Muscle of leg (tissue), 11 donors: Measurements from ENCODE around the gene STK17A. TPM values are rescaled to one million over a fixed set of nuclear protein-coding genes. Genes with fewer than 3 reads are reported as not detected.
"Not testable (repeated sequence)": the region's sequence is repeated elsewhere in the genome, so short reads cannot be mapped to it uniquely, and the experiment has no call there.

Experiments used
- DNase-seq: peaks from one replicate; pipeline ENCODE4 v3.0.0; 2013
- H3K27ac ChIP-seq: one replicate; pipeline ENCODE4 v1.5.1; 2013; ENCODE audit warnings: mild to moderate bottlenecking, low read length, control low read depth
- H3K27me3 ChIP-seq: one replicate; pipeline ENCODE4 v1.6.1; 2013; ENCODE audit warnings: low read length; ENCODE audit not compliant: control insufficient read depth, insufficient read depth
- H3K36me3 ChIP-seq: one replicate; pipeline ENCODE4 v1.6.1; 2013; ENCODE audit warnings: low read length; ENCODE audit not compliant: control insufficient read depth, insufficient read depth
- H3K4me1 ChIP-seq: one replicate; pipeline ENCODE4 v1.6.1; 2013; ENCODE audit warnings: low read length; ENCODE audit not compliant: control insufficient read depth, insufficient read depth
- H3K4me3 ChIP-seq: one replicate; pipeline ENCODE4 v1.5.1; 2013; ENCODE audit warnings: low read length, control low read depth
- H3K9me3 ChIP-seq: replicated peaks from 2 replicates; pipeline ENCODE4 v1.6.1; 2013; ENCODE audit warnings: low read depth, low read length; ENCODE audit not compliant: control insufficient read depth
- WGBS: methylation state at CpG from one replicate; pipeline ENCODE4 v1.1.5; 2013; ENCODE audit warnings: missing lambda C conversion rate; ENCODE audit not compliant: insufficient coverage; 5-methylcytosine and 5-hydroxymethylcytosine counted together
- polyA plus RNA-seq, 8 donors: library from polyadenylated mRNA; unstranded; fragments of 120-200 nt; gene quantifications; one replicate each; pipeline versions ENCODE4 v1.2.1 to v1.2.3, GENCODE V29; 2013; ENCODE audit warnings: inconsistent platforms in 1 of 8, low replicate concordance in 1 of 8; ENCODE audit not compliant: insufficient read length in 8 of 8, insufficient read depth in 1 of 8
- total RNA-seq: library from RNA; stranded (reverse); fragments of 120-200 nt; gene quantifications from one replicate; pipeline ENCODE4 v1.2.4, GENCODE V29; 2013

The STK17A gene
- total and polyA plus RNA-seq, 9 donors = 14.6 to 22.3 (median 17.0) TPM

DNA sequence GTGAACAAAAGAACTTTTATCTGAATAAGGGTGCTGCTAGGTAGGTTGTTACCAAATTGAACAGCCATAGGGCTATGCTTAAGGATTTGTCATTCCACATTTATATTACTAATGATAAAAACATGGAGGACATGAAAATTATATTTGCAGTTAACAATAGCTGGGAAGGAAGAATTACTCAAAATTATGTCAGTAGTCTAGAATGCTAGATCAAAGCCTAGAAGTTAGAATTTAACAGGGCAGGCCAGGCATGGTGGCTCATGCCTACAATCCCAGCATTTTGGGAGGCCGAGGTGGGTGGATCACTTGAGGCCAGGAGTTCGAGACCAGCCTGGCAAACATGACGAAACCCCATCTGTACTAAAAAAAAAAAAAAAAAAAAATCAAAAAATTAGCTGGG lies 9.4 kb downstream of the STK17A start:
- H3K4me1 ChIP-seq = no peaks in the 10 kb centered on the region
- WGBS = no CpG with 5 or more reads among the region's 3 CpGs

DNA sequence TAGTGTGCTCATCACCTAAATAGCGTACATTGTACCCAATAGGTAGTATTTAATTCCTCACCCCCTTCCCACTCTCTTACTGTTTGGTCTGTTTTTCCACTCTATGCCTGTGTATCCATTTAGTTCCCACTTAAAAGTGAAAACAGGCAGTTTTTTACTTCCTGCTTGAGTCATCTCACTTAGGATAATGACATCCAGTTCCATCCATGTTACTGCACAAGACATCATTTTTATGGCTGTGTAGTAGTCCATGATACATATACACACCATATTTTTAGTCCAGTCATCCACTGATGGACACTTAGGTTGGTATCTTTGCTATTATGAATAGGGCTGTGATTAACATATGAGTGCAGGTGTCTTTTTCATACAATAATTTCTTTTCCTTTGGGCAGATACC lies 10.1 kb downstream of the STK17A start:
- whole genome bisulfite sequencing = no CpG with 5 or more reads among the region's 1 CpG
- DNase-seq = no peak

More for the DNA sequence above, 9.4 kb downstream of the STK17A start:
- no peaks in the 10 kb centered on the region for H3K9me3 ChIP-seq
- no peak overlapping the region for H3K27ac ChIP-seq
- DNase-seq = no peak
- H3K4me3 ChIP-seq = no peak overlapping the region
- no peaks in the 10 kb centered on the region for H3K27me3 ChIP-seq
- H3K36me3 ChIP-seq = no peaks in the 10 kb centered on the region

DNA sequence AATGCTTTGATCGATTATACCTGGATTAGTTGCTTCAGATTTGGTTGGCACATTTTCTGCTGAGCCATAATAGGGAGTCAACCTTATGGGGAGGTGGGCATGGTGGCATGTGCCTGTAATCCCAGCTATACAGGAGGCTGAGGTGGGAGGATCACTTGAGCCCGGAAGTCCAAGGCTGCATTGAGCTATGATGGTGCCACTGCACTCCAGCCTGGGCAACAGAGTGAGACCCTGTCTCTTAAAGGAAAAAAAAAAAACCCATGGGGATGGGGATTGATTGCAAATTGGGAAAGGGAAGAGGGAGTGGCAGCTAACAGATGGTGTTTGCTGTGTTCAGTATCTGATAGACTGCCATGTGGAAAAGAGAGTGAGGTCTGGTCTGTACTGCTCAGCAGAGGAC lies 11.1 kb downstream of the STK17A start:
- no peak overlapping the region for H3K27ac ChIP-seq
- no peak for DNase-seq
- WGBS = 100% methylated on average over 1 of the region's 2 CpGs
- H3K4me1 ChIP-seq = no peaks in the 10 kb centered on the region
- no peaks in the 10 kb centered on the region for H3K27me3 ChIP-seq
- H3K36me3 ChIP-seq = no peaks in the 10 kb centered on the region
- no peak overlapping the region for H3K4me3 ChIP-seq
- no peaks in the 10 kb centered on the region for H3K9me3 ChIP-seq

More for the DNA sequence above, 10.1 kb downstream of the STK17A start:
- Histone ChIP-seq H3K4me1 (no peaks in the 10 kb centered on the region), H3K4me3 (no peak overlapping the region), H3K9me3 (no peaks in the 10 kb centered on the region), H3K27ac (no peak overlapping the region), H3K36me3 (no peaks in the 10 kb centered on the region), H3K27me3 (no peaks in the 10 kb centered on the region)

DNA sequence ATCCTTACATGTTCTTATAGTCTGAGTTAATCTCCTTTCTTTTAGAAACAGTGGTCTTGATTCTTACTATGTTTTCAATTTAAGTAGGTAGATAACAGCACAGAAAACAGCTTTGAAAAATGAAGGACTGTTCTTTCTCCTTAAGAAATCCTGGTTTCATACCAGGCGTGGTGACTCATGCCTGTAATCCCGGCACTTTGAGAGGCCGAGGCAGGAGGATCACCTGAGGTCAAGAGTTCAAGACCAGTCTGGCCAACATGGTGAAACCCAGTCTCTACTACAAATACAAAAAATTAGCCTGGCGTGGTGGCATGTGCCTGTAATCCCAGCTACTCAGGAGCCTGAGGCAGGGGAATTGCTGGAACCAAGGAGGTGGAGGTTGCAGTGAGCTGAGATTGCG lies 13.5 kb downstream of the STK17A start:
- WGBS = 43% methylated on average over 3 of the region's 5 CpGs
- H3K4me3 ChIP-seq, H3K27me3 ChIP-seq, DNase-seq, H3K9me3 ChIP-seq, H3K4me1 ChIP-seq, H3K36me3 ChIP-seq, H3K27ac ChIP-seq: not testable (repeated sequence)

DNA sequence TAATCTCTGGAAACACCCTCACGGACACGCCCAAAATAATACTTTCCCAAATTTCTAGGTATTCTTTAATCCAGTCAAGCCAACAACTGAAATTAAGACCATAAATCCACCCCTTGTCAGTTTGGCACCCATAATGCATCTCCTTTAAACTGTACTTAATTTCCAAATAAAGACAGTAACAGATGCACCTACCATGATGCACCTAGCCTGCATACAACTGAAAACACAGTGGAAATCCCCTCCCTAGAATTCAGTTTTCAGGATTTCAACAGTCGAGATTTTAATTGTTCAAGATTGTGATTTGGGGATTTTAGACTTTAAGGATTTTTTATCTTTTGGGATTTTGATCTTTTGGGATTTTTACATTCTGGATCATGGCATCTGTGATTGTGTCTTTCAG lies 17.1 kb downstream of the STK17A start:
- 100% methylated on average over 2 of the region's 3 CpGs for WGBS
- H3K4me1 ChIP-seq = no peaks in the 10 kb centered on the region
- H3K36me3 ChIP-seq = peaks cover 3% of the 10 kb centered on the region
- H3K4me3 ChIP-seq = no peak overlapping the region
- H3K27me3 ChIP-seq = no peaks in the 10 kb centered on the region
- H3K9me3 ChIP-seq = no peaks in the 10 kb centered on the region
- no peak for DNase-seq
- H3K27ac ChIP-seq = no peak overlapping the region

DNA sequence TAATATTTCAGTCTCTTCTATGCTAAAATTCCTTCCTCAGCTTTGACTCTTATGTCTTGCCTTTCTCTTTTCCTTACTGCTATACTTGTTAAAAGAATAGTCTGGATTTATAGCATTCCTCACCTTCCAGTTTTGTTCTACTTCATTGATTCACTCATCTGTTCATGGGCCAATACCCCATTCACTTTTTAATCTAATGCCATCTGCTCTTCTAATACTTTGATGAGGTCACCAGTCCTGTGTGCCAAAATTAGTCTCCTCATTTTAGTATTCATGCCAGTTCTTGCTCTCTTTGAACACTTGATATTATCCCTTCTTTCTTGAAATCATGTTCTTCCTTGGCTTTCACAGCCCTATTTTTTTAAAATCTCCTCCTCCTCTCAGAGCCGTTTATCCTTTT lies 19.3 kb downstream of the STK17A start:
- Histone ChIP-seq H3K27ac (no peak overlapping the region), H3K4me1 (no peaks in the 10 kb centered on the region), H3K9me3 (no peaks in the 10 kb centered on the region), H3K4me3 (no peak overlapping the region), H3K36me3 (peaks cover 3% of the 10 kb centered on the region), H3K27me3 (no peaks in the 10 kb centered on the region)
- DNase-seq = no peak
- 33% methylated on average over 1 of the region's 1 CpG for WGBS

DNA sequence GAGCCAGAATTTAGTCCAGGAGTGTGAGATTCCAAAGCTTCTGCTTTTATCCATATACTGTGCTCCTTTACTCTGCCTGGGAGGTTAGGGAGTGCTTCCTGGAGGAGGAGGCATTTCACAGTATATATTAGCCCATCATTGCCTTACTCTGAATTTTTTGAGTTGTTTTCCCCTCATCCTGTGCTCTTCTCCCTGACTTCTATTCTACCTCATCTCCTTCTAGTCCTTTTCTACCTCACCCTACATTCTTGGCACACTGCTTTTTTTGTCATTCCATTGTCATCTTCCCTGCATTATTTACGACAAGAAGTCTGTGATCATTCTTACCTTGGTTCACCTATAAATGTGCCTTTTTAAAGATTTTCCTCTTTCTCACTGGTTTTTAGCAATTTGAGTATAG lies 21.3 kb downstream of the STK17A start:
- no peak for DNase-seq
- H3K36me3 ChIP-seq = peaks cover 5% of the 10 kb centered on the region
- no peaks in the 10 kb centered on the region for H3K4me1 ChIP-seq
- H3K9me3 ChIP-seq = no peaks in the 10 kb centered on the region
- H3K27me3 ChIP-seq = no peaks in the 10 kb centered on the region
- no CpG with 5 or more reads among the region's 1 CpG for WGBS
- no peak overlapping the region for H3K4me3 ChIP-seq
- H3K27ac ChIP-seq = no peak overlapping the region

DNA sequence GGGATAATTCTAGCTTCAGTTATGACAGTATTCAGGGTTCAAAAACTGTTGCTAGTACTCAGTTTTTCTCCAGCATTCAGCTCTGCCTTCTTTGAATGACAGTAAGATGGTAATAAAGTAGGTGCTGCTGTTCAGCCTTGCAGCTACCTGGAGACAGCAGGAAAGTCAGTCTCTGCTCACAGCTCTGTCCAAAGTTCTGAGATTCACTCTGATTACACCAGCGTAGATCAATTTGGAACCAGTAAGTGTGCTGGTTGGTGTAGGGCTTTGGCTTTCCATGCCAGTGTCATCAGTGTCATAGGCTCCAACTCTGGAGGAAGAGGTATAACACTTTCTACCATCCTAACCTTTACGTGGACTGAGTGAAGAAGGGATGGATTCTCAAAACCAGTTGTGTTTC lies 26.2 kb downstream of the STK17A start:
- Histone ChIP-seq H3K27me3 (no peaks in the 10 kb centered on the region), H3K36me3 (peaks cover 8% of the 10 kb centered on the region), H3K4me1 (peaks cover 4% of the 10 kb centered on the region), H3K27ac (no peak overlapping the region), H3K4me3 (no peak overlapping the region), H3K9me3 (no peaks in the 10 kb centered on the region)
- DNase-seq = no peak
- no CpG with 5 or more reads among the region's 2 CpGs for WGBS

DNA sequence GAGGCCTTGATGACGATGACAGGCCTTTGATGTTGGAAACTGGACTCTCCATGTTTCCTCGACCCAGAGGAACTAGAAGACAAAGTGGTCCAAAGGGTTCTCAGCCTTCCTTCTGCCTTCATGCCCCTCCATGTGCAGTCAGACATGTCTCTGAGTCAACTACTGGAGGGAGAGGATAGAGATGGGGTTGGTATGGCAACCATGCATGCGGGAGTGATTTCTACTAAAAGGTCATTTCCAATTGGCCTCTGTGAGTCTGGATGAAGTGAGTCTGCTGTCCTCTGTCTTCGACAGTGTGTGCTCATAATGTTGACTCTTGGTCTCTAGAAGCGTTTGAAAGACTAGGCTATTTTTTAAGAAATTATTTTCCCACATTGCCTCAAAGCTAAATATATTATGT lies 29.2 kb downstream of the STK17A start:
- H3K4me1 ChIP-seq = peaks cover 4% of the 10 kb centered on the region
- H3K9me3 ChIP-seq = no peaks in the 10 kb centered on the region
- peak overlapping the region; percentile 22 for H3K27ac ChIP-seq
- peaks cover 14% of the 10 kb centered on the region for H3K36me3 ChIP-seq
- H3K4me3 ChIP-seq = no peak overlapping the region
- WGBS = 50% methylated on average over 1 of the region's 5 CpGs
- peak; percentile 53 for DNase-seq
- no peaks in the 10 kb centered on the region for H3K27me3 ChIP-seq

DNA sequence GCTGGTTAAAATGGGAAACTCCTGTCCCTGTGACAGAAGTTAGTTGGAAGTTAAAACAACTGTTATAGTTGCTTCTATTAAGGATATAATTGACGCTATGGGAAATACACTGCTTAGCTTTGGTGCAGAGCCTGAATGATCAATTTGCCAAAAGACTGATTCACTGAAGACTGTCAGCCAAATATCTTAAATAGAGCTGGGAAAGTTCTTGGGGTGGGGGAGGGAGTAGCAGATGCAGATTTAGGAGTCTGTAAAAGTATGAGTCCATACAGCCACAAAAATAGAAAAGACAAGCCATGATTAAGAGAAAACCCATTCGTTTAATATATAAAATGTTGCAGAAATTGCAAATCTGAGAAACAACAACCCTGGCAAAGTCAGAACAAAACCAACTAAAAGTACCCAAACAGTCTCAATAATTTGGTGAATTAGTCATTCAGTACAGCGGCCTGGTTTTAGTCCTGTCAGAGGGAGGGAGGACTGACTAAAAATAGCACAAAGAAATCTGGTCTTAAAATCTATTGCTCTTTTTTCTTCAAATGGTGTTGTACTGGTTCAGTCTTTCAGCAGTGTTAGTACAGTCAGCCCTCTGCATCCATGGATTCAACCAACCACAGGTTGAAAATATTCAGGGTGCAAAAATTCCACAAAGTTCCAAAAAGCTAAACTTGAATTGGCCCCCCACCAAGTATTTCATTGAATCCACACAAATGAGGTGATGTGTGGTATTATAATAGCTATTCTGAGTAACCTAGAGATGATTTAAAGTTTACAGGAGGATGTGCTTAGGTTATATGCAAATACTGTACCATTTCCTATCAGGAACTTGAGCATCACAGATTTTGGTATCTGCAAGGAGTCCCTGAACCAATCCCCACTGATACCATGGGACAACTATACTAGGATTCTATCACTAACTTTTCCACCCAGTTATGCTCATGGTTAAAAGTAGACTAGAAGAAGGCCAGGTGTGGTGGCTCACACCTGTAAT lies 30.0 kb downstream of the STK17A start:
- no CpG with 5 or more reads among the region's 3 CpGs for WGBS
- H3K27ac ChIP-seq = peak overlapping the region; percentile 22
- peaks cover 4% of the 10 kb centered on the region for H3K4me1 ChIP-seq
- H3K36me3 ChIP-seq = peaks cover 17% of the 10 kb centered on the region
- H3K4me3 ChIP-seq = no peak overlapping the region
- peak; percentile 93 for DNase-seq
- no peaks in the 10 kb centered on the region for H3K27me3 ChIP-seq
- no peaks in the 10 kb centered on the region for H3K9me3 ChIP-seq
